Measurements from ENCODE around the gene MFSD6. TPM values are rescaled to one million over a fixed set of nuclear protein-coding genes. Genes with fewer than 3 reads are reported as not detected.

The MFSD6 gene
- polyA plus RNA-seq, 1 of the 3 experiments (the other 2 are of a cell fraction), result 15.1 TPM

GRCh38 chr2:190451561-190452176 lies 43.5 kb downstream of the MFSD6 start:
- H3K79me2 ChIP-seq (ENCODE audit: insufficient read depth), result no peaks in the 10 kb centered on the region
- no peaks in the 10 kb centered on the region for H4K20me1 ChIP-seq (ENCODE audit: insufficient read depth)
- H3K9ac ChIP-seq, result no peak overlapping the region
- ChIA-PET POLR2A (no interaction called here), CTCF (interaction anchor here (1.4 kb wide), 1 partner anchor 8 kb away, joined by 3 read pairs; no protein-coding TSS in a partner anchor)
- H3K9me2 ChIP-seq, result no peaks in the 10 kb centered on the region
- peak overlapping the region in 1 of 2 experiments; percentile 73; a peak in 1 of 4 replicates for H3K27ac ChIP-seq (ENCODE audit: low read depth in 2 of 2, low read length in 1 of 2)
- H2AFZ ChIP-seq (ENCODE audit: low read depth), result no peak overlapping the region
- peak overlapping the region; percentile 47 for H3K4me2 ChIP-seq
- H3K9me3 ChIP-seq, result no peaks in the 10 kb centered on the region
- H3K4me3 ChIP-seq (ENCODE audit: low read depth in 2 of 2, low read length in 1 of 2), result no peak overlapping the region
- no peaks in the 10 kb centered on the region for H3K27me3 ChIP-seq (ENCODE audit: insufficient read depth)
- peaks cover 2 to 7% of the 10 kb centered on the region in 2 experiments; a peak in 2 of 4 replicates for H3K4me1 ChIP-seq (ENCODE audit: control insufficient read depth in 1 of 2, insufficient read depth in 2 of 2, low read depth in 1 of 2, low read length in 1 of 2)
- no peaks in the 10 kb centered on the region for H3K36me3 ChIP-seq (replicated peaks in 1 of 2; ENCODE audit: control insufficient read depth in 1 of 2, insufficient read depth in 2 of 2, low read length in 1 of 2)
- DNase-seq, result no peak
- peaks cover 7% of the 10 kb centered on the region for H3F3A ChIP-seq (replicated peaks; ENCODE audit: insufficient read depth)
- WGBS (ENCODE audit: low lambda C conversion rate), result 70% methylated on average over 2 of the region's 2 CpGs
- TF ChIP-seq TCF12 (IDR thresholded peaks at IDR 0.05) (peak; percentile 48), ELF1 (IDR thresholded peaks at IDR 0.05) (no peak), NRF1 (IDR thresholded peaks at IDR 0.05; ENCODE audit: low read depth, low read length) (no peak), SIN3A (IDR thresholded peaks at IDR 0.05; ENCODE audit: borderline replicate concordance, low read depth, low read length) (no peak), CHD2 (IDR thresholded peaks at IDR 0.05; ENCODE audit: low read length, partially characterized antibody) (no peak), NFIC (IDR thresholded peaks at IDR 0.05; ENCODE audit: borderline replicate concordance) (no peak), JUND (IDR thresholded peaks at IDR 0.05) (peak; percentile 72), MEF2A (IDR thresholded peaks at IDR 0.05; ENCODE audit: borderline replicate concordance, low read depth) (no peak), EZH2phosphoT487 (IDR thresholded peaks at IDR 0.05; ENCODE audit: borderline replicate concordance, low read depth) (no peak), USF2 (IDR thresholded peaks at IDR 0.05; ENCODE audit: borderline replicate concordance, low read depth, low read length) (no peak), FOXM1 (IDR thresholded peaks at IDR 0.05; ENCODE audit: low read depth) (no peak), POLR2AphosphoS5 (IDR thresholded peaks at IDR 0.05; ENCODE audit: low read depth, low read length) (no peak), FOSL2 (IDR thresholded peaks at IDR 0.05; ENCODE audit: borderline replicate concordance, low read depth) (peak; percentile 86), PBX3 (IDR thresholded peaks at IDR 0.05) (peak; percentile 33; the same call in 1 of the 2 replicates), MXI1 (IDR thresholded peaks at IDR 0.05; ENCODE audit: low read depth, low read length) (no peak), EP300 (IDR thresholded peaks at IDR 0.05; ENCODE audit: borderline replicate concordance in 1 of 2, low read depth in 1 of 2, low read length in 1 of 2) (peak in 1 of 2 experiments; percentile 14; a peak in 1 of 4 replicates), SMC3 (IDR thresholded peaks at IDR 0.05; ENCODE audit: low read depth, low read length) (no peak), RXRA (IDR thresholded peaks at IDR 0.05; ENCODE audit: borderline replicate concordance, low read depth) (no peak), MAX (IDR thresholded peaks at IDR 0.05; ENCODE audit: low read depth) (no peak)
- TF ChIP-seq, protein P1, sequence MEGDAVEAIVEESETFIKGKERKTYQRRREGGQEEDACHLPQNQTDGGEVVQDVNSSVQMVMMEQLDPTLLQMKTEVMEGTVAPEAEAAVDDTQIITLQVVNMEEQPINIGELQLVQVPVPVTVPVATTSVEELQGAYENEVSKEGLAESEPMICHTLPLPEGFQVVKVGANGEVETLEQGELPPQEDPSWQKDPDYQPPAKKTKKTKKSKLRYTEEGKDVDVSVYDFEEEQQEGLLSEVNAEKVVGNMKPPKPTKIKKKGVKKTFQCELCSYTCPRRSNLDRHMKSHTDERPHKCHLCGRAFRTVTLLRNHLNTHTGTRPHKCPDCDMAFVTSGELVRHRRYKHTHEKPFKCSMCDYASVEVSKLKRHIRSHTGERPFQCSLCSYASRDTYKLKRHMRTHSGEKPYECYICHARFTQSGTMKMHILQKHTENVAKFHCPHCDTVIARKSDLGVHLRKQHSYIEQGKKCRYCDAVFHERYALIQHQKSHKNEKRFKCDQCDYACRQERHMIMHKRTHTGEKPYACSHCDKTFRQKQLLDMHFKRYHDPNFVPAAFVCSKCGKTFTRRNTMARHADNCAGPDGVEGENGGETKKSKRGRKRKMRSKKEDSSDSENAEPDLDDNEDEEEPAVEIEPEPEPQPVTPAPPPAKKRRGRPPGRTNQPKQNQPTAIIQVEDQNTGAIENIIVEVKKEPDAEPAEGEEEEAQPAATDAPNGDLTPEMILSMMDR (IDR thresholded peaks at IDR 0.05), result no peak
- TF ChIP-seq, protein P2, sequence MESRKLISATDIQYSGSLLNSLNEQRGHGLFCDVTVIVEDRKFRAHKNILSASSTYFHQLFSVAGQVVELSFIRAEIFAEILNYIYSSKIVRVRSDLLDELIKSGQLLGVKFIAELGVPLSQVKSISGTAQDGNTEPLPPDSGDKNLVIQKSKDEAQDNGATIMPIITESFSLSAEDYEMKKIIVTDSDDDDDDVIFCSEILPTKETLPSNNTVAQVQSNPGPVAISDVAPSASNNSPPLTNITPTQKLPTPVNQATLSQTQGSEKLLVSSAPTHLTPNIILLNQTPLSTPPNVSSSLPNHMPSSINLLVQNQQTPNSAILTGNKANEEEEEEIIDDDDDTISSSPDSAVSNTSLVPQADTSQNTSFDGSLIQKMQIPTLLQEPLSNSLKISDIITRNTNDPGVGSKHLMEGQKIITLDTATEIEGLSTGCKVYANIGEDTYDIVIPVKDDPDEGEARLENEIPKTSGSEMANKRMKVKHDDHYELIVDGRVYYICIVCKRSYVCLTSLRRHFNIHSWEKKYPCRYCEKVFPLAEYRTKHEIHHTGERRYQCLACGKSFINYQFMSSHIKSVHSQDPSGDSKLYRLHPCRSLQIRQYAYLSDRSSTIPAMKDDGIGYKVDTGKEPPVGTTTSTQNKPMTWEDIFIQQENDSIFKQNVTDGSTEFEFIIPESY (IDR thresholded peaks at IDR 0.05; ENCODE audit: borderline replicate concordance, low read depth), result no peak
- TF ChIP-seq, protein P3, sequence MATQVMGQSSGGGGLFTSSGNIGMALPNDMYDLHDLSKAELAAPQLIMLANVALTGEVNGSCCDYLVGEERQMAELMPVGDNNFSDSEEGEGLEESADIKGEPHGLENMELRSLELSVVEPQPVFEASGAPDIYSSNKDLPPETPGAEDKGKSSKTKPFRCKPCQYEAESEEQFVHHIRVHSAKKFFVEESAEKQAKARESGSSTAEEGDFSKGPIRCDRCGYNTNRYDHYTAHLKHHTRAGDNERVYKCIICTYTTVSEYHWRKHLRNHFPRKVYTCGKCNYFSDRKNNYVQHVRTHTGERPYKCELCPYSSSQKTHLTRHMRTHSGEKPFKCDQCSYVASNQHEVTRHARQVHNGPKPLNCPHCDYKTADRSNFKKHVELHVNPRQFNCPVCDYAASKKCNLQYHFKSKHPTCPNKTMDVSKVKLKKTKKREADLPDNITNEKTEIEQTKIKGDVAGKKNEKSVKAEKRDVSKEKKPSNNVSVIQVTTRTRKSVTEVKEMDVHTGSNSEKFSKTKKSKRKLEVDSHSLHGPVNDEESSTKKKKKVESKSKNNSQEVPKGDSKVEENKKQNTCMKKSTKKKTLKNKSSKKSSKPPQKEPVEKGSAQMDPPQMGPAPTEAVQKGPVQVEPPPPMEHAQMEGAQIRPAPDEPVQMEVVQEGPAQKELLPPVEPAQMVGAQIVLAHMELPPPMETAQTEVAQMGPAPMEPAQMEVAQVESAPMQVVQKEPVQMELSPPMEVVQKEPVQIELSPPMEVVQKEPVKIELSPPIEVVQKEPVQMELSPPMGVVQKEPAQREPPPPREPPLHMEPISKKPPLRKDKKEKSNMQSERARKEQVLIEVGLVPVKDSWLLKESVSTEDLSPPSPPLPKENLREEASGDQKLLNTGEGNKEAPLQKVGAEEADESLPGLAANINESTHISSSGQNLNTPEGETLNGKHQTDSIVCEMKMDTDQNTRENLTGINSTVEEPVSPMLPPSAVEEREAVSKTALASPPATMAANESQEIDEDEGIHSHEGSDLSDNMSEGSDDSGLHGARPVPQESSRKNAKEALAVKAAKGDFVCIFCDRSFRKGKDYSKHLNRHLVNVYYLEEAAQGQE (IDR thresholded peaks at IDR 0.05; ENCODE audit: low read depth, low read length), result no peak
